Measurements from ENCODE around the gene INSR.

DNA sequence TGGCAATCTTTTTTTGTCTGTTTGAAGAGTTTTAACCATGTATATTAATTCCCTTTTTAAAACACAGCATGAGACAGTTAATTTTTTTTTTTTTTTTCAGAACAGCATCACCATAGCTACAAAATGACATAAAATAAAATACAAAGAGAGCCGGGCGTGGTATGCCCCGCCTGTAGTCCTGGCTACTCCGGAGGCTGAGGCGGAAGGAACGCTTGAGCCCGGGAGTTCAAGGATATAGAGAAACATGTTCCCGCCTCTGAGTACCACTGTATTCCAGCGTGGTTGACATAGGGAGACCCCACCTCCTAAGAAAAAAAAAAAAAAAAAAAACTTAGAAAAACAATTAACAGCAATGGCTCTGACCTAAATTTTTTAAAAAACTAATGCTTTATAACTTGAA lies 10.0 kb upstream of the INSR start:
- TF ChIP-seq, protein P1, sequence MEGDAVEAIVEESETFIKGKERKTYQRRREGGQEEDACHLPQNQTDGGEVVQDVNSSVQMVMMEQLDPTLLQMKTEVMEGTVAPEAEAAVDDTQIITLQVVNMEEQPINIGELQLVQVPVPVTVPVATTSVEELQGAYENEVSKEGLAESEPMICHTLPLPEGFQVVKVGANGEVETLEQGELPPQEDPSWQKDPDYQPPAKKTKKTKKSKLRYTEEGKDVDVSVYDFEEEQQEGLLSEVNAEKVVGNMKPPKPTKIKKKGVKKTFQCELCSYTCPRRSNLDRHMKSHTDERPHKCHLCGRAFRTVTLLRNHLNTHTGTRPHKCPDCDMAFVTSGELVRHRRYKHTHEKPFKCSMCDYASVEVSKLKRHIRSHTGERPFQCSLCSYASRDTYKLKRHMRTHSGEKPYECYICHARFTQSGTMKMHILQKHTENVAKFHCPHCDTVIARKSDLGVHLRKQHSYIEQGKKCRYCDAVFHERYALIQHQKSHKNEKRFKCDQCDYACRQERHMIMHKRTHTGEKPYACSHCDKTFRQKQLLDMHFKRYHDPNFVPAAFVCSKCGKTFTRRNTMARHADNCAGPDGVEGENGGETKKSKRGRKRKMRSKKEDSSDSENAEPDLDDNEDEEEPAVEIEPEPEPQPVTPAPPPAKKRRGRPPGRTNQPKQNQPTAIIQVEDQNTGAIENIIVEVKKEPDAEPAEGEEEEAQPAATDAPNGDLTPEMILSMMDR (conservative IDR thresholded peaks at IDR 0.05; ENCODE audit: low read depth in 2 of 2): no peak
- TF ChIP-seq EZH2phosphoT487 (IDR thresholded peaks at IDR 0.05; ENCODE audit: unreplicated experiment) (no peak), REST (IDR thresholded peaks at IDR 0.05; ENCODE audit: unreplicated experiment) (no peak), EZH2 (IDR thresholded peaks at IDR 0.05; ENCODE audit: low read depth, unreplicated experiment) (no peak), ETS1 (IDR thresholded peaks at IDR 0.05) (no peak)
